GM19193 (cell line): ENCODE measurements around the gene SLC2A1.

Experiments used
- POLR2A ChIP-seq: IDR thresholded peaks from 4 replicates; pipeline ENCODE4 v1.6.1; 2011; ENCODE audit not compliant: insufficient read depth, insufficient read length; ENCODE audit errors: extremely low read depth

SLC2A1 gene

GRCh38 chr1:42990757-42991346, 32.2 kb upstream of the SLC2A1 start:
- no peak for TF ChIP-seq POLR2A

- TF ChIP-seq POLR2A, result no peak
These were observed 25.0 kb upstream of the SLC2A1 start for GRCh38 chr1:42983693-42984092.

GRCh38 chr1:42983253-42983652, 24.6 kb upstream of the SLC2A1 start:
- no peak for TF ChIP-seq POLR2A

GRCh38 chr1:42982641-42983040, 24.0 kb upstream of the SLC2A1 start:
- TF ChIP-seq POLR2A, result no peak

GRCh38 chr1:42981871-42982270, 23.2 kb upstream of the SLC2A1 start:
- no peak for TF ChIP-seq POLR2A

- TF ChIP-seq POLR2A, result no peak
These were observed 22.7 kb upstream of the SLC2A1 start for GRCh38 chr1:42981255-42981805.

- TF ChIP-seq POLR2A, result no peak
These were observed 21.5 kb upstream of the SLC2A1 start for GRCh38 chr1:42979896-42980800.

GRCh38 chr1:42979036-42979430, 20.4 kb upstream of the SLC2A1 start:
- no peak for TF ChIP-seq POLR2A

GRCh38 chr1:42978317-42979035, 19.8 kb upstream of the SLC2A1 start:
- no peak for TF ChIP-seq POLR2A

- TF ChIP-seq POLR2A, result no peak
These were observed 19.0 kb upstream of the SLC2A1 start for GRCh38 chr1:42977653-42978052.

- TF ChIP-seq POLR2A, result no peak
These were observed 17.0 kb upstream of the SLC2A1 start for GRCh38 chr1:42975561-42976225.

- TF ChIP-seq POLR2A, result no peak
These were observed 16.2 kb upstream of the SLC2A1 start for GRCh38 chr1:42974767-42975437.

- TF ChIP-seq POLR2A, result no peak
These were observed 15.1 kb upstream of the SLC2A1 start for GRCh38 chr1:42973799-42974198.

GRCh38 chr1:42973286-42973685, 14.6 kb upstream of the SLC2A1 start:
- no peak for TF ChIP-seq POLR2A

- no peak for TF ChIP-seq POLR2A
These were observed 13.2 kb upstream of the SLC2A1 start for GRCh38 chr1:42971841-42972291.

- no peak for TF ChIP-seq POLR2A
These were observed 11.5 kb upstream of the SLC2A1 start for GRCh38 chr1:42970143-42970542.
